ENCODE data around the gene PSMD2. TPM values are rescaled to one million over a fixed set of nuclear protein-coding genes. Genes with fewer than 3 reads are reported as not detected.

Gene PSMD2
- total and polyA plus RNA-seq, 2 of the 8 experiments (the other 6 are each of a cell fraction or from before 2014, with no cell fraction given): 350 to 363 TPM

DNA sequence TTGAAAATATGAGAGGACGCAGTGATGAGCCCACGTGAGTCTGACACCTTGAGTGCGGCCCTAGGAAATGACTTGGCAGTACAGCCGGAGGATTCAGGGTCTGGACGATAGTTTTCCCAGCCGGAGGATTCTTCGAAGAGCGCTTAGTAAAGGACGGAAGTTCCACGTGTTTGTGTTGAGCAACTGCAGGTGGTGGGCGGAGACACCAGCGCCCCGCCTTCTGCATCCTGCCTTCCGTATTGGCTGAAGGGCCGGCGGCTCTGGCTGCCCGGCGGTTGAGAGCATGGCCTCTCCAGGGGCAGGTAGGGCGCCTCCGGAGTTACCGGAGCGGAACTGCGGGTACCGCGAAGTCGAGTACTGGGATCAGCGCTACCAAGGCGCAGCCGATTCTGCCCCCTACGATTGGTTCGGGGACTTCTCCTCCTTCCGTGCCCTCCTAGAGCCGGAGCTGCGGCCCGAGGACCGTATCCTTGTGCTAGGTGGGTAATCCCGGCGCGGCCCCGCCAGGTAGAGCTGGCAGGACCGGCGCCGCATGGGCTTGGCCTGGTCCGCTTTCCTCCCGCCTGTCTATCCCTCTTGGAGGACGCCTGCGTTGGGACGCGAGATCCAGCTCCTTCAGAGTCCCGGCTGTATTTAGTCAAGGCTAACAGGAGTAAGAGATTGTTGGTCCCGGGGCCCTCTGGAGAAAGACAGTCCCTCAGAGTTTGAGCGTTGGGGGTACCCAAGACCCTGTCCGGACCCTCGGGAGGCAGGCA is 49.5 kb upstream of the PSMD2 start, which contains the start of gene EEF1AKMT4 (continued):
- TF ChIP-seq, protein P1, sequence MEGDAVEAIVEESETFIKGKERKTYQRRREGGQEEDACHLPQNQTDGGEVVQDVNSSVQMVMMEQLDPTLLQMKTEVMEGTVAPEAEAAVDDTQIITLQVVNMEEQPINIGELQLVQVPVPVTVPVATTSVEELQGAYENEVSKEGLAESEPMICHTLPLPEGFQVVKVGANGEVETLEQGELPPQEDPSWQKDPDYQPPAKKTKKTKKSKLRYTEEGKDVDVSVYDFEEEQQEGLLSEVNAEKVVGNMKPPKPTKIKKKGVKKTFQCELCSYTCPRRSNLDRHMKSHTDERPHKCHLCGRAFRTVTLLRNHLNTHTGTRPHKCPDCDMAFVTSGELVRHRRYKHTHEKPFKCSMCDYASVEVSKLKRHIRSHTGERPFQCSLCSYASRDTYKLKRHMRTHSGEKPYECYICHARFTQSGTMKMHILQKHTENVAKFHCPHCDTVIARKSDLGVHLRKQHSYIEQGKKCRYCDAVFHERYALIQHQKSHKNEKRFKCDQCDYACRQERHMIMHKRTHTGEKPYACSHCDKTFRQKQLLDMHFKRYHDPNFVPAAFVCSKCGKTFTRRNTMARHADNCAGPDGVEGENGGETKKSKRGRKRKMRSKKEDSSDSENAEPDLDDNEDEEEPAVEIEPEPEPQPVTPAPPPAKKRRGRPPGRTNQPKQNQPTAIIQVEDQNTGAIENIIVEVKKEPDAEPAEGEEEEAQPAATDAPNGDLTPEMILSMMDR (IDR thresholded peaks at IDR 0.05; ENCODE audit: control extremely low read depth in 1 of 3, insufficient read depth in 1 of 3, low read depth in 1 of 3, low read length in 3 of 3): peak; percentile 74 to 83 (median 81)
- TF ChIP-seq CBX5 (IDR thresholded peaks at IDR 0.05; ENCODE audit: low read depth, low read length) (no peak), MAFK (IDR thresholded peaks at IDR 0.05; ENCODE audit: low read depth, low read length) (no peak), FOSL1 (IDR thresholded peaks at IDR 0.05; ENCODE audit: insufficient read depth, low read depth, low read length) (no peak), BACH1 (IDR thresholded peaks at IDR 0.05; ENCODE audit: low read length) (no peak)
- TF ChIP-seq, protein P2, sequence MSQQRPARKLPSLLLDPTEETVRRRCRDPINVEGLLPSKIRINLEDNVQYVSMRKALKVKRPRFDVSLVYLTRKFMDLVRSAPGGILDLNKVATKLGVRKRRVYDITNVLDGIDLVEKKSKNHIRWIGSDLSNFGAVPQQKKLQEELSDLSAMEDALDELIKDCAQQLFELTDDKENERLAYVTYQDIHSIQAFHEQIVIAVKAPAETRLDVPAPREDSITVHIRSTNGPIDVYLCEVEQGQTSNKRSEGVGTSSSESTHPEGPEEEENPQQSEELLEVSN (IDR thresholded peaks at IDR 0.05): no peak; the same call in 1 of the 2 replicates

Data from H1 (cell line).